ENCODE data around the gene MICALL2. TPM values are rescaled to one million over a fixed set of nuclear protein-coding genes. Genes with fewer than 3 reads are reported as not detected.

The MICALL2 gene
- total RNA-seq, 1 experiment from 2014 or later, result 15.7 TPM

DNA sequence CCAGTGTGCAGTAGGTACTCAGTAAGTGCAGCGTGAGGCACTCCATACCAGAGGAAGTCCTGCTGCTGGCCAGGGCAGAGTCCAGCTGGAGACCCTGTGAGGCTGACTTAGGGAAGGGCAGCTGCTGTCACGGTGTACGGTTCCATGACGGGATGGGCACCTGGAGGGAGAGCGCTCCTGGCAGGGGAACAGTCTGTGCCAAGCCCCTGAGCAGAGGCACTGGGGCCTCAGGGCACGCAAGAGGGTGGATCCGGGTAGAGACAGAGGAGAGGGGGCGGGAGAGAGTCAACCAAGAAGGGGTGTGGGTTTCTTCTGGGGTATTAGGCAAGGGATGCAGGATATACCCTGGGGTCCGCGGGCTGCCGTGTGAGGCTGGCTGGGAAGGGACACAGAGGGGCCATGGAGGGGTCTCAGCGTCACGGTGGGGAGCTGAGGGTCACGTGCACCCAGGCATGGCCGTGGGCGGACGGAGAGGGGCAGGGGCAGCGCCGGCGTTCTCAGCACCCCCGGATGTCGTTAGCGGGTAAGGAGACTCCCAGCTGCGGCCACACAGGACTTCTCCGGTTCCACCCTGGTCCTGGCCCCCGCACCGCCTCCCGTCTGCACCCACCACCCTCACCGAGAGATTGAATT is 70.5 kb downstream of the MICALL2 start (continued):
- TF ChIP-seq, protein P1, sequence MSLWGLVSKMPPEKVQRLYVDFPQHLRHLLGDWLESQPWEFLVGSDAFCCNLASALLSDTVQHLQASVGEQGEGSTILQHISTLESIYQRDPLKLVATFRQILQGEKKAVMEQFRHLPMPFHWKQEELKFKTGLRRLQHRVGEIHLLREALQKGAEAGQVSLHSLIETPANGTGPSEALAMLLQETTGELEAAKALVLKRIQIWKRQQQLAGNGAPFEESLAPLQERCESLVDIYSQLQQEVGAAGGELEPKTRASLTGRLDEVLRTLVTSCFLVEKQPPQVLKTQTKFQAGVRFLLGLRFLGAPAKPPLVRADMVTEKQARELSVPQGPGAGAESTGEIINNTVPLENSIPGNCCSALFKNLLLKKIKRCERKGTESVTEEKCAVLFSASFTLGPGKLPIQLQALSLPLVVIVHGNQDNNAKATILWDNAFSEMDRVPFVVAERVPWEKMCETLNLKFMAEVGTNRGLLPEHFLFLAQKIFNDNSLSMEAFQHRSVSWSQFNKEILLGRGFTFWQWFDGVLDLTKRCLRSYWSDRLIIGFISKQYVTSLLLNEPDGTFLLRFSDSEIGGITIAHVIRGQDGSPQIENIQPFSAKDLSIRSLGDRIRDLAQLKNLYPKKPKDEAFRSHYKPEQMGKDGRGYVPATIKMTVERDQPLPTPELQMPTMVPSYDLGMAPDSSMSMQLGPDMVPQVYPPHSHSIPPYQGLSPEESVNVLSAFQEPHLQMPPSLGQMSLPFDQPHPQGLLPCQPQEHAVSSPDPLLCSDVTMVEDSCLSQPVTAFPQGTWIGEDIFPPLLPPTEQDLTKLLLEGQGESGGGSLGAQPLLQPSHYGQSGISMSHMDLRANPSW (CRISPR knock-in tag; conservative IDR thresholded peaks at IDR 0.05; ENCODE audit: low read depth), result no peak
- TF ChIP-seq, protein P2, sequence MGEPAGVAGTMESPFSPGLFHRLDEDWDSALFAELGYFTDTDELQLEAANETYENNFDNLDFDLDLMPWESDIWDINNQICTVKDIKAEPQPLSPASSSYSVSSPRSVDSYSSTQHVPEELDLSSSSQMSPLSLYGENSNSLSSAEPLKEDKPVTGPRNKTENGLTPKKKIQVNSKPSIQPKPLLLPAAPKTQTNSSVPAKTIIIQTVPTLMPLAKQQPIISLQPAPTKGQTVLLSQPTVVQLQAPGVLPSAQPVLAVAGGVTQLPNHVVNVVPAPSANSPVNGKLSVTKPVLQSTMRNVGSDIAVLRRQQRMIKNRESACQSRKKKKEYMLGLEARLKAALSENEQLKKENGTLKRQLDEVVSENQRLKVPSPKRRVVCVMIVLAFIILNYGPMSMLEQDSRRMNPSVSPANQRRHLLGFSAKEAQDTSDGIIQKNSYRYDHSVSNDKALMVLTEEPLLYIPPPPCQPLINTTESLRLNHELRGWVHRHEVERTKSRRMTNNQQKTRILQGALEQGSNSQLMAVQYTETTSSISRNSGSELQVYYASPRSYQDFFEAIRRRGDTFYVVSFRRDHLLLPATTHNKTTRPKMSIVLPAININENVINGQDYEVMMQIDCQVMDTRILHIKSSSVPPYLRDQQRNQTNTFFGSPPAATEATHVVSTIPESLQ (CRISPR knock-in tag; IDR thresholded peaks at IDR 0.05), result no peak
- TF ChIP-seq NFATC4 (CRISPR knock-in tag; IDR thresholded peaks at IDR 0.05) (no peak), NFYB (CRISPR knock-in tag; conservative IDR thresholded peaks at IDR 0.05; ENCODE audit: low read depth) (no peak), NR2C2 (CRISPR knock-in tag; IDR thresholded peaks at IDR 0.05) (no peak), TEAD1 (CRISPR knock-in tag; IDR thresholded peaks at IDR 0.05) (no peak)
- TF ChIP-seq, protein P3, sequence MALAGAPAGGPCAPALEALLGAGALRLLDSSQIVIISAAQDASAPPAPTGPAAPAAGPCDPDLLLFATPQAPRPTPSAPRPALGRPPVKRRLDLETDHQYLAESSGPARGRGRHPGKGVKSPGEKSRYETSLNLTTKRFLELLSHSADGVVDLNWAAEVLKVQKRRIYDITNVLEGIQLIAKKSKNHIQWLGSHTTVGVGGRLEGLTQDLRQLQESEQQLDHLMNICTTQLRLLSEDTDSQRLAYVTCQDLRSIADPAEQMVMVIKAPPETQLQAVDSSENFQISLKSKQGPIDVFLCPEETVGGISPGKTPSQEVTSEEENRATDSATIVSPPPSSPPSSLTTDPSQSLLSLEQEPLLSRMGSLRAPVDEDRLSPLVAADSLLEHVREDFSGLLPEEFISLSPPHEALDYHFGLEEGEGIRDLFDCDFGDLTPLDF (CRISPR knock-in tag; IDR thresholded peaks at IDR 0.05), result no peak
- TF ChIP-seq, protein P4, sequence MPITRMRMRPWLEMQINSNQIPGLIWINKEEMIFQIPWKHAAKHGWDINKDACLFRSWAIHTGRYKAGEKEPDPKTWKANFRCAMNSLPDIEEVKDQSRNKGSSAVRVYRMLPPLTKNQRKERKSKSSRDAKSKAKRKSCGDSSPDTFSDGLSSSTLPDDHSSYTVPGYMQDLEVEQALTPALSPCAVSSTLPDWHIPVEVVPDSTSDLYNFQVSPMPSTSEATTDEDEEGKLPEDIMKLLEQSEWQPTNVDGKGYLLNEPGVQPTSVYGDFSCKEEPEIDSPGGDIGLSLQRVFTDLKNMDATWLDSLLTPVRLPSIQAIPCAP (CRISPR knock-in tag; IDR thresholded peaks at IDR 0.05), result no peak

DNA sequence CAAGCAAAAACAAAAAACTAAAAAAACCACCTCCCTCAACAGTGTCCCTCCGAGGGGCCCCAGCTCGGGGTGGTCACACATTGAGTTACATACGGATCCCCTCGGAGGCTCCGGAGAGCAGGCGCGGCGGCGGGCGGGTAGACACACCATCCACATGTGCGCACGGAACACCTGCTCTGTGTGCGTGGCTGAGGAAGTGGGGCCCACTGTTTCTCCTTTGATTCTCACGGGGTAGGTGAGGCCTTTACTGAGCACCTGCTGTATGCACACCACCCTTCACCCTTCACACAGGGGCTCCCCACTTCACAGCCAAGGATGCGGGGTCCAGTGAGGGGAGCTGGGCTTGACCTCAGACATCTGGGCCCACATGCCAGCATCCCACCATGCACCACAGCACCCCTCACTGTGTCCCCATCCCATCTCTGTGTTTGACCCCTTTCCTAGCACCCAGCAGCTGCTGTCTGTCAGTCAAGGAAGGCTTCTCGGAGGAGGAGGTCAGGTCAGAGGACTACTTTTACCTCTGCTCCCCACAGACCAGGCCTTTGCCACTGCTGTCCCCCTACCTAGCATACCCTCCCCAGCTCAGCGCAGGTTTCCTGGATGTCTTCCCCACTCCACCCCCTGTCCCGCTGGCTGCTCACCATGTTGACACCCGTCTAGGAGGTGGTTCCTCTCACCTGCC is 71.1 kb downstream of the MICALL2 start:
- H3K27ac Mint-ChIP-seq, result no peak overlapping the region
- ChIA-PET POLR2A (no interaction called here), CTCF (no interaction called here)
- H3K36me3 Mint-ChIP-seq, result no peaks in the 10 kb centered on the region
- peaks cover 3% of the 10 kb centered on the region; the same call in 1 of the 2 replicates for H3K27me3 Mint-ChIP-seq (ENCODE audit: low read depth)
- no peak overlapping the region for H3K4me3 Mint-ChIP-seq
- no peaks in the 10 kb centered on the region for H3K4me1 Mint-ChIP-seq
- H3K9me3 Mint-ChIP-seq, result peaks cover 11% of the 10 kb centered on the region
- ATAC-seq (no peak), DNase-seq (ENCODE audit: low spot score) (no peak)
- TF ChIP-seq ZNF263 (CRISPR knock-in tag; IDR thresholded peaks at IDR 0.05; ENCODE audit: low read depth) (no peak), ZBTB21 (CRISPR knock-in tag; IDR thresholded peaks at IDR 0.05; ENCODE audit: borderline replicate concordance) (no peak), NR1H2 (CRISPR knock-in tag; IDR thresholded peaks at IDR 0.05) (no peak), NR2C2 (CRISPR knock-in tag; IDR thresholded peaks at IDR 0.05) (no peak), GABPB1 (CRISPR knock-in tag; IDR thresholded peaks at IDR 0.05) (no peak), ZNF671 (CRISPR knock-in tag; IDR thresholded peaks at IDR 0.05) (no peak), EMX1 (CRISPR knock-in tag; IDR thresholded peaks at IDR 0.05) (no peak)
- TF ChIP-seq, protein P5, sequence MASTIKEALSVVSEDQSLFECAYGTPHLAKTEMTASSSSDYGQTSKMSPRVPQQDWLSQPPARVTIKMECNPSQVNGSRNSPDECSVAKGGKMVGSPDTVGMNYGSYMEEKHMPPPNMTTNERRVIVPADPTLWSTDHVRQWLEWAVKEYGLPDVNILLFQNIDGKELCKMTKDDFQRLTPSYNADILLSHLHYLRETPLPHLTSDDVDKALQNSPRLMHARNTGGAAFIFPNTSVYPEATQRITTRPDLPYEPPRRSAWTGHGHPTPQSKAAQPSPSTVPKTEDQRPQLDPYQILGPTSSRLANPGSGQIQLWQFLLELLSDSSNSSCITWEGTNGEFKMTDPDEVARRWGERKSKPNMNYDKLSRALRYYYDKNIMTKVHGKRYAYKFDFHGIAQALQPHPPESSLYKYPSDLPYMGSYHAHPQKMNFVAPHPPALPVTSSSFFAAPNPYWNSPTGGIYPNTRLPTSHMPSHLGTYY (CRISPR knock-in tag; IDR thresholded peaks at IDR 0.05), result no peak
- TF ChIP-seq, protein P1 (CRISPR knock-in tag; conservative IDR thresholded peaks at IDR 0.05; ENCODE audit: low read depth), result no peak
- TF ChIP-seq, protein P6, sequence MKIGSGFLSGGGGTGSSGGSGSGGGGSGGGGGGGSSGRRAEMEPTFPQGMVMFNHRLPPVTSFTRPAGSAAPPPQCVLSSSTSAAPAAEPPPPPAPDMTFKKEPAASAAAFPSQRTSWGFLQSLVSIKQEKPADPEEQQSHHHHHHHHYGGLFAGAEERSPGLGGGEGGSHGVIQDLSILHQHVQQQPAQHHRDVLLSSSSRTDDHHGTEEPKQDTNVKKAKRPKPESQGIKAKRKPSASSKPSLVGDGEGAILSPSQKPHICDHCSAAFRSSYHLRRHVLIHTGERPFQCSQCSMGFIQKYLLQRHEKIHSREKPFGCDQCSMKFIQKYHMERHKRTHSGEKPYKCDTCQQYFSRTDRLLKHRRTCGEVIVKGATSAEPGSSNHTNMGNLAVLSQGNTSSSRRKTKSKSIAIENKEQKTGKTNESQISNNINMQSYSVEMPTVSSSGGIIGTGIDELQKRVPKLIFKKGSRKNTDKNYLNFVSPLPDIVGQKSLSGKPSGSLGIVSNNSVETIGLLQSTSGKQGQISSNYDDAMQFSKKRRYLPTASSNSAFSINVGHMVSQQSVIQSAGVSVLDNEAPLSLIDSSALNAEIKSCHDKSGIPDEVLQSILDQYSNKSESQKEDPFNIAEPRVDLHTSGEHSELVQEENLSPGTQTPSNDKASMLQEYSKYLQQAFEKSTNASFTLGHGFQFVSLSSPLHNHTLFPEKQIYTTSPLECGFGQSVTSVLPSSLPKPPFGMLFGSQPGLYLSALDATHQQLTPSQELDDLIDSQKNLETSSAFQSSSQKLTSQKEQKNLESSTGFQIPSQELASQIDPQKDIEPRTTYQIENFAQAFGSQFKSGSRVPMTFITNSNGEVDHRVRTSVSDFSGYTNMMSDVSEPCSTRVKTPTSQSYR (CRISPR knock-in tag; IDR thresholded peaks at IDR 0.05), result no peak
- TF ChIP-seq, protein P7, sequence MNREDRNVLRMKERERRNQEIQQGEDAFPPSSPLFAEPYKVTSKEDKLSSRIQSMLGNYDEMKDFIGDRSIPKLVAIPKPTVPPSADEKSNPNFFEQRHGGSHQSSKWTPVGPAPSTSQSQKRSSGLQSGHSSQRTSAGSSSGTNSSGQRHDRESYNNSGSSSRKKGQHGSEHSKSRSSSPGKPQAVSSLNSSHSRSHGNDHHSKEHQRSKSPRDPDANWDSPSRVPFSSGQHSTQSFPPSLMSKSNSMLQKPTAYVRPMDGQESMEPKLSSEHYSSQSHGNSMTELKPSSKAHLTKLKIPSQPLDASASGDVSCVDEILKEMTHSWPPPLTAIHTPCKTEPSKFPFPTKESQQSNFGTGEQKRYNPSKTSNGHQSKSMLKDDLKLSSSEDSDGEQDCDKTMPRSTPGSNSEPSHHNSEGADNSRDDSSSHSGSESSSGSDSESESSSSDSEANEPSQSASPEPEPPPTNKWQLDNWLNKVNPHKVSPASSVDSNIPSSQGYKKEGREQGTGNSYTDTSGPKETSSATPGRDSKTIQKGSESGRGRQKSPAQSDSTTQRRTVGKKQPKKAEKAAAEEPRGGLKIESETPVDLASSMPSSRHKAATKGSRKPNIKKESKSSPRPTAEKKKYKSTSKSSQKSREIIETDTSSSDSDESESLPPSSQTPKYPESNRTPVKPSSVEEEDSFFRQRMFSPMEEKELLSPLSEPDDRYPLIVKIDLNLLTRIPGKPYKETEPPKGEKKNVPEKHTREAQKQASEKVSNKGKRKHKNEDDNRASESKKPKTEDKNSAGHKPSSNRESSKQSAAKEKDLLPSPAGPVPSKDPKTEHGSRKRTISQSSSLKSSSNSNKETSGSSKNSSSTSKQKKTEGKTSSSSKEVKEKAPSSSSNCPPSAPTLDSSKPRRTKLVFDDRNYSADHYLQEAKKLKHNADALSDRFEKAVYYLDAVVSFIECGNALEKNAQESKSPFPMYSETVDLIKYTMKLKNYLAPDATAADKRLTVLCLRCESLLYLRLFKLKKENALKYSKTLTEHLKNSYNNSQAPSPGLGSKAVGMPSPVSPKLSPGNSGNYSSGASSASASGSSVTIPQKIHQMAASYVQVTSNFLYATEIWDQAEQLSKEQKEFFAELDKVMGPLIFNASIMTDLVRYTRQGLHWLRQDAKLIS (CRISPR knock-in tag; IDR thresholded peaks at IDR 0.05; ENCODE audit: borderline replicate concordance), result no peak
